Measurements from ENCODE around the gene USP27X. TPM values are rescaled to one million over a fixed set of nuclear protein-coding genes. Genes with fewer than 3 reads are reported as not detected.

Gene USP27X
- total and polyA plus RNA-seq, 2 of the 4 experiments (the other 2 are of a cell fraction), result 2.7 to 6.3 TPM

- BruUV-seq (replicated peaks), result no TSS peak
- dilution Hi-C loops (cut with HindIII; ENCODE audit: low sequenced_read_pairs, unreplicated experiment) (no loop called here), in situ Hi-C loops (cut with MboI; ENCODE audit: low sequenced_read_pairs) (no loop called here), intact Hi-C loops (cut with micrococcal nuclease) (no loop called here)
- Histone ChIP-seq H2AK5ac (ENCODE audit: low read depth, low read length) (no peak overlapping the region), H3K36me3 (ENCODE audit: control insufficient read depth, insufficient read depth, low read length) (no peaks in the 10 kb centered on the region), H2BK15ac (ENCODE audit: low read depth, low read length) (no peak overlapping the region), H3K9ac (ENCODE audit: low read depth, low read length) (peak overlapping the region; percentile 58), H3K27ac (ENCODE audit: insufficient read depth, low read length) (peak overlapping the region; percentile 64), H2AFZ (replicated peaks; ENCODE audit: low read length, poor library complexity) (peak overlapping the region; percentile 91), H3K27me3 (ENCODE audit: control insufficient read depth, insufficient read depth, low read length) (peaks cover 3% of the 10 kb centered on the region; the same call in 1 of the 2 replicates), H3K4ac (ENCODE audit: low read depth, low read length) (no peak overlapping the region; the same call in 1 of the 2 replicates), H3K4me1 (ENCODE audit: control insufficient read depth, insufficient read depth, low read length) (peaks cover 3% of the 10 kb centered on the region; the same call in 1 of the 2 replicates), H3K18ac (ENCODE audit: low read depth, low read length) (no peak overlapping the region), H3K9me3 (ENCODE audit: control insufficient read depth, insufficient read depth, low read length) (no peaks in the 10 kb centered on the region; the same call in 1 of the 2 replicates), H3K56ac (ENCODE audit: extremely low read depth, insufficient read depth, low read length) (peak overlapping the region; percentile 11; the same call in 1 of the 2 replicates), H3K9me1 (ENCODE audit: insufficient read depth, low read length) (peaks cover 17% of the 10 kb centered on the region; the same call in 1 of the 2 replicates), H4K5ac (ENCODE audit: low read depth, low read length) (no peak overlapping the region; the same call in 1 of the 2 replicates), H3K4me3 (ENCODE audit: insufficient read depth, low read depth, low read length) (peak overlapping the region; percentile 95), H4K8ac (ENCODE audit: low read depth in 2 of 2, low read length in 2 of 2) (peak overlapping the region in 1 of 2 experiments; percentile 35; a peak in 2 of 4 replicates), H2AK9ac (replicated peaks; ENCODE audit: low read depth, low read length, poor library complexity) (peak overlapping the region; percentile 47), H3K4me2 (ENCODE audit: low read depth, low read length) (peak overlapping the region; percentile 38), H2BK20ac (ENCODE audit: low read depth, low read length) (no peak overlapping the region), H3K79me1 (ENCODE audit: low read depth in 1 of 2, low read length in 2 of 2) (peaks cover 6 to 11% of the 10 kb centered on the region in 2 experiments; a peak in 2 of 4 replicates), H3K14ac (replicated peaks; ENCODE audit: low read depth, low read length) (no peak overlapping the region), H4K91ac (ENCODE audit: insufficient read depth, low read depth, low read length) (no peak overlapping the region), H2BK5ac (ENCODE audit: low read depth, low read length, poor library complexity, severe bottlenecking) (peak overlapping the region; percentile 7), H4K20me1 (ENCODE audit: insufficient read depth, low read length) (no peaks in the 10 kb centered on the region), H2BK120ac (ENCODE audit: low read depth, low read length) (no peak overlapping the region), H3K23ac (ENCODE audit: low read depth, low read length) (no peak overlapping the region)
- CTCF ChIA-PET, result no interaction called here
- WGBS, 2 experiments (ENCODE audit: extremely low coverage in 2 of 2, insufficient read length in 1 of 2), result 57% methylated on average over 12 of the region's 28 CpGs; no CpG with 5 or more reads in 1 of the 2 experiments
- POLR2A ChIA-PET (ENCODE audit: unreplicated experiment), result no interaction called here
- TF ChIP-seq NFE2L2 (IDR thresholded peaks at IDR 0.05; ENCODE audit: low read depth, low read length) (no peak), RFX5 (IDR thresholded peaks at IDR 0.05; ENCODE audit: low read depth, low read length) (no peak), RAD21 (IDR thresholded peaks at IDR 0.05; ENCODE audit: low read length) (no peak), SMC3 (IDR thresholded peaks at IDR 0.05; ENCODE audit: low read depth, low read length) (no peak), MAFK (IDR thresholded peaks at IDR 0.05; ENCODE audit: low read depth, low read length) (no peak), CHD1 (IDR thresholded peaks at IDR 0.05; ENCODE audit: low read depth, low read length) (no peak), BHLHE40 (IDR thresholded peaks at IDR 0.05; ENCODE audit: low read depth, low read length) (no peak), RCOR1 (IDR thresholded peaks at IDR 0.05; ENCODE audit: insufficient replicate concordance, low read length) (no peak), CEBPB (IDR thresholded peaks at IDR 0.05; ENCODE audit: low read depth, low read length) (no peak), POLR2A (IDR thresholded peaks at IDR 0.05; ENCODE audit: low read depth, low read length) (no peak), CTCF (conservative IDR thresholded peaks at IDR 0.05; ENCODE audit: low read depth, low read length) (no peak)
- ATAC-seq (ENCODE audit: low read depth) (peak; percentile 5), DNase-seq (no peak)
Measured at GRCh38 chrX:49878128-49878833, 1.0 kb upstream of the USP27X start.
